Left lung (tissue), 10 donors: Measurements from ENCODE around the gene PLIN5. TPM values are rescaled to one million over a fixed set of nuclear protein-coding genes. Genes with fewer than 3 reads are reported as not detected.

Experiments used
- ATAC-seq: fragments of 200-7000 bp; cut with Tn5 transposase; one replicate; pipeline ENCODE4 v1.9.1; 2020; ENCODE audit warnings: moderate library complexity
- DNase-seq, 4 donors: peaks; one replicate each; pipeline ENCODE4 v3.0.0-alpha.2; 2013 to 2020
- H3K27ac ChIP-seq, 2 donors: fragments of 200-600 bp; sonication (generic) in 1 of 2; one replicate each; pipeline versions ENCODE4 v1.5.0 to v1.8.0; 2020 to 2021
- H3K27me3 ChIP-seq, 2 donors: fragments of 200-600 bp; sonication (generic) in 1 of 2; one replicate each; pipeline versions ENCODE4 v1.5.0 to v1.8.0; 2020 to 2021
- H3K36me3 ChIP-seq, 2 donors: fragments of 200-600 bp; sonication (generic) in 1 of 2; one replicate each; pipeline versions ENCODE4 v1.5.0 to v1.8.0; 2020 to 2021
- H3K4me1 ChIP-seq, 2 donors: fragments of 200-600 bp; one replicate each; pipeline ENCODE4 v1.8.0; 2021
- H3K4me3 ChIP-seq, 2 donors: fragments of 200-600 bp; sonication (generic) in 1 of 2; one replicate each; pipeline versions ENCODE4 v1.5.0 to v1.8.0; 2020 to 2021; ENCODE audit warnings: mild to moderate bottlenecking in 1 of 2
- H3K9me3 ChIP-seq, 2 donors: fragments of 200-600 bp; sonication (generic) in 1 of 2; one replicate each; pipeline versions ENCODE4 v1.5.0 to v1.8.0; 2020 to 2021
- CTCF ChIP-seq, 2 donors: fragments of 200-600 bp; sonication (generic) in 1 of 2; IDR thresholded peaks; one replicate each; pipeline versions ENCODE4 v1.5.0 to v1.8.0; 2021; ENCODE audit warnings: antibody characterized with exemption in 2 of 2
- intact Hi-C, 2 donors: fragments of 100-400 bp; cut with DNase I; formaldehyde crosslinking; loops; one replicate each; pipeline versions ENCODE4 v1.11.2 to v1.14.2; 2022
- polyA plus RNA-seq, 6 donors: library from polyadenylated mRNA; unstranded; fragments of 120-200 nt; gene quantifications; one replicate each; pipeline ENCODE4 v1.2.1, GENCODE V29; 2013; ENCODE audit not compliant: insufficient read length in 6 of 6
- total RNA-seq, 2 donors: library from RNA; stranded (reverse); fragmentation: NEBNext Ultra II Directional; extraction: Animal tissue kit (Norgen Biotek cat#: 25700); gene quantifications; one replicate each; pipeline ENCODE4 v1.2.1, GENCODE V29; 2021
- donor health status: DM: no; HTN: yes; CAD: no.
- donor health status: DM: no; HTN: no; CAD: no.

Gene PLIN5
- total and polyA plus RNA-seq, 8 donors: 1.8 to 15.9 (median 2.4) TPM

DNA sequence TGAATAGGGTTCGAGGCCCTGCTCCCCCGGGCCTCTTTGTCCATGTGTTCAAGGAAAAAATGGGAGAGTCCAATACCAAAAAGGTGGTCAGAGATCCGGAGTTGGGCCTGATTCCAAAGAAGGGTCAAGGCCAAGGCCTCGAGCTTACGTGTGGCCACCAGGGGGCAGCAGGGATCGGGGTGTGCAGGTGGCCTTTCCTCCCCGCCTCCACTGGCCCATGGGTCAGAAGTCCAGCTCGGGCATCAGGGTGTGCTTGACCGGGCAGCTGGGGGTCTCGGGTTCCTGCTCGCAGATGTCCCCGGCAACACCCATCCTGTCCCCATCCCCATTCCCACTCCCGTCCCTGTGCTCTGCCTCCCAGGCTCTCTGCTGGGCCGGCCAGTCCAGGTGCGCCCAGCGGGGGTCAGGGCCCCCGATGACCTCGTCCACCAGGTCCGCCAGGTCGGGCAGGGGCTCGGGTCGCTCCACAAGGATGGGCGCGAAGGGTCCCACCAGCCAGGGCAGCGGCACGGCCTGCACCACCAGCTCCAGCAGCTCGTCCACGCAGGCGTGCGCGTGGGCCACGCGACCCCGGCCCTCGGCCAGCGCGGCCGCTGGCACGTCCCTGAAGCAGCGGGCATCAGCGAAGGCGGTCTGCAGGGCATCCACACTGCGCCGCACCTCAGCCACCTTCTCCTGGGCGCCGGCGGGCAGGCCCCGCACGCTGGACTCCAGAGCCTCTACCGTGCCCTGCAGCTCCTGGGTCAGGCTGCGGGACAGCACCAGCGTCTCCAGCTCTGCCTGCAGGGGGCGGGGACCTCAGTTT is 11.5 kb downstream of the PLIN5 start:
- ATAC-seq (peak; percentile 66), DNase-seq (peak in 2 of 4 donors; percentile 67 to 91)
- H3K9me3 ChIP-seq: no peaks in the 10 kb centered on the region
- peaks cover 0 to 3% of the 10 kb centered on the region in 2 donors for H3K4me1 ChIP-seq
- no peak overlapping the region for H3K4me3 ChIP-seq
- intact Hi-C loops: no loop called here
- H3K36me3 ChIP-seq: no peaks in the 10 kb centered on the region
- H3K27ac ChIP-seq: no peak overlapping the region
- peak; percentile 20 to 75 for TF ChIP-seq CTCF (IDR thresholded peaks at IDR 0.05)
- peaks cover 0 to 31% of the 10 kb centered on the region in 2 donors for H3K27me3 ChIP-seq

GRCh38 chr19:4522291-4523002 is 12.6 kb downstream of the PLIN5 start:
- Histone ChIP-seq H3K27ac (no peak overlapping the region), H3K4me3 (no peak overlapping the region), H3K27me3 (peaks cover 0 to 42% of the 10 kb centered on the region in 2 donors), H3K4me1 (peaks cover 0 to 3% of the 10 kb centered on the region in 2 donors), H3K9me3 (no peaks in the 10 kb centered on the region), H3K36me3 (no peaks in the 10 kb centered on the region)
- no peak for DNase-seq
- ATAC-seq: no peak
- TF ChIP-seq CTCF (IDR thresholded peaks at IDR 0.05): no peak
- intact Hi-C loops: no loop called here

- peaks cover 0 to 48% of the 10 kb centered on the region in 2 donors for H3K27me3 ChIP-seq
- DNase-seq (no peak), ATAC-seq (no peak)
- no peaks in the 10 kb centered on the region for H3K36me3 ChIP-seq
- intact Hi-C loops: no loop called here
- H3K4me3 ChIP-seq: no peak overlapping the region
- no peak for TF ChIP-seq CTCF (IDR thresholded peaks at IDR 0.05)
- H3K9me3 ChIP-seq: no peaks in the 10 kb centered on the region
- H3K27ac ChIP-seq: no peak overlapping the region
- peaks cover 0 to 3% of the 10 kb centered on the region in 2 donors for H3K4me1 ChIP-seq
Measured at GRCh38 chr19:4521888-4522242, 13.2 kb downstream of the PLIN5 start.

DNA sequence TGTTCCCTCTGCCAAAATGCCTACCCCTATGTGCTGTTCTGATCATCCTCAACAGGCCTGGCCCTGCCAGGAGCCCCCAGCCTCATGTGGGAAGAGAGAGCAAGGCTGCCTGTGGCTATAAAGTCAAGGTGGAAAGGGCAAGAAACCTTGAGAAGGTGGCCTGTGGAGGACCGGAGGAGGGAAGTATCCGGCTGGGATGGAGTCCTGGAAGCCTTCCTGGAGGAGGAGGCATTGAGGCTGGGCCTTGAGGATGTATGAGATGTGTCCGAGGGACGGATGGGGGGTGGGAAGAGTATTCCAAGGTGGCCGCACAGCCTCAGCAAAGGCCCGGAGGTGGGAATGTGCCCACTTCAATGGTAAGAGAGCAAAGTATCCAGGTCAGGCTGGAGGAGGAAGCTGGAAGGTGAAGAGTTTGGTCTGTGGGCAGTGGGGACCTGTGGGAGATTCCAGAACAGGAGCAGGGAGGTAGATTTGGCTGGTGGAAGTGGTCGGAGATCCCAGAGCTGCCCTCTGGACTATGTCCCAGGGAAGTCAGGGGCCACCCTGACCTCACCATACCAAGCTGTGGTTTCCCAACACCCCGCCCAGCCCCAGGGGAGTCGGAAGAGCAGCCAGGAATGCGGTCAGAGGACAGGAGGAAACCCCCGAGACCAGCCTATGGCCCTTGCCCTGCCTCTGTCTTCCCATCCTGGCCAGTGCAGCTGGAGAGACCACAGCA is 13.7 kb downstream of the PLIN5 start:
- Histone ChIP-seq H3K9me3 (no peaks in the 10 kb centered on the region), H3K4me3 (no peak overlapping the region), H3K4me1 (peaks cover 0 to 3% of the 10 kb centered on the region in 2 donors), H3K27ac (no peak overlapping the region), H3K27me3 (peaks cover 0 to 51% of the 10 kb centered on the region in 2 donors), H3K36me3 (no peaks in the 10 kb centered on the region)
- no peak for DNase-seq
- no peak for TF ChIP-seq CTCF (IDR thresholded peaks at IDR 0.05)
- ATAC-seq: no peak
- intact Hi-C loops: no loop called here
